Osteoblast (primary cell): Measurements from ENCODE around the gene GRK4. TPM values are rescaled to one million over a fixed set of nuclear protein-coding genes. Genes with fewer than 3 reads are reported as not detected.

Experiments used
- DNase-seq: peaks from one replicate; pipeline ENCODE4 v3.0.0; 2011; ENCODE audit warnings: low spot score, mixed read lengths; ENCODE audit not compliant: insufficient read length; ENCODE audit errors: missing footprints
- H2AFZ ChIP-seq: 2 replicates; pipeline ENCODE4 v1.6.0; 2011; ENCODE audit warnings: mild to moderate bottlenecking, low read length
- H3K27ac ChIP-seq: 2 replicates; pipeline ENCODE4 v1.5.1; 2011; ENCODE audit warnings: mild to moderate bottlenecking, low read depth, low read length, moderate library complexity
- H3K27me3 ChIP-seq: 2 replicates; pipeline ENCODE4 v1.6.0; 2012; ENCODE audit warnings: mild to moderate bottlenecking, control low read depth, inconsistent platforms, low read length, moderate library complexity; ENCODE audit not compliant: insufficient read depth
- H3K36me3 ChIP-seq: 2 replicates; pipeline ENCODE4 v1.5.1; 2011; ENCODE audit warnings: mild to moderate bottlenecking, low read length, control low read depth, moderate library complexity; ENCODE audit not compliant: insufficient read depth
- H3K4me1 ChIP-seq: 2 replicates; pipeline ENCODE4 v1.5.1; 2011; ENCODE audit warnings: mild to moderate bottlenecking, low read length, control low read depth, moderate library complexity; ENCODE audit not compliant: insufficient read depth
- H3K4me2 ChIP-seq: 2 replicates; pipeline ENCODE4 v1.6.0; 2011; ENCODE audit warnings: mild to moderate bottlenecking, low read length; ENCODE audit not compliant: insufficient read depth
- H3K4me3 ChIP-seq: fragments of 200-600 bp; sonication (generic); 3 replicates; pipeline ENCODE4 v1.5.1; 2012; ENCODE audit warnings: mild to moderate bottlenecking, low read length, inconsistent platforms; ENCODE audit not compliant: insufficient read depth
- H3K79me2 ChIP-seq: 2 replicates; pipeline ENCODE4 v1.6.0; 2012; ENCODE audit warnings: mild to moderate bottlenecking, low read length, control low read depth, inconsistent platforms; ENCODE audit not compliant: insufficient read depth
- H3K9me3 ChIP-seq: 2 replicates; pipeline ENCODE4 v1.5.1; 2011; ENCODE audit warnings: low read depth, low read length, control low read depth
- H4K20me1 ChIP-seq: 2 replicates; pipeline ENCODE4 v1.6.0; 2012; ENCODE audit warnings: mild to moderate bottlenecking, low read length, control low read depth; ENCODE audit not compliant: insufficient read depth
- CTCF ChIP-seq: IDR thresholded peaks from 2 replicates; pipeline ENCODE4 v1.5.1; 2011; ENCODE audit warnings: mild to moderate bottlenecking, low read depth, low read length, moderate library complexity; ENCODE audit errors: extremely low read depth
- total RNA-seq: library from RNA; depleted of rRNA; stranded (reverse); fragments of >200 nt; gene quantifications from 2 replicates; pipeline ENCODE4 v1.2.3, GENCODE V29; 2012

GRK4 gene
- total RNA-seq, 1 donor, result 7.6 TPM

- no peak overlapping the region for H3K4me2 ChIP-seq
- no peak overlapping the region for H2AFZ ChIP-seq
- no peaks in the 10 kb centered on the region for H3K27me3 ChIP-seq
- H3K79me2 ChIP-seq, result peaks cover 90% of the 10 kb centered on the region
- TF ChIP-seq CTCF, result no peak
- peaks cover 5% of the 10 kb centered on the region for H3K36me3 ChIP-seq
- no peaks in the 10 kb centered on the region for H3K4me1 ChIP-seq
- no peak overlapping the region for H3K27ac ChIP-seq
- no peak overlapping the region for H3K4me3 ChIP-seq
- no peaks in the 10 kb centered on the region for H3K9me3 ChIP-seq
- DNase-seq, result no peak
- H4K20me1 ChIP-seq, result peaks cover 47% of the 10 kb centered on the region
Observed at GRCh38 chr4:3082925-3083515, 119.6 kb downstream of the GRK4 start.

GRCh38 chr4:3083732-3084131 is 120.4 kb downstream of the GRK4 start:
- peaks cover 87% of the 10 kb centered on the region for H3K79me2 ChIP-seq
- H4K20me1 ChIP-seq, result peaks cover 44% of the 10 kb centered on the region
- H3K4me1 ChIP-seq, result no peaks in the 10 kb centered on the region
- no peak overlapping the region for H3K4me3 ChIP-seq
- DNase-seq, result no peak
- no peaks in the 10 kb centered on the region for H3K27me3 ChIP-seq
- H3K4me2 ChIP-seq, result no peak overlapping the region
- no peak for TF ChIP-seq CTCF
- H3K27ac ChIP-seq, result no peak overlapping the region
- H3K36me3 ChIP-seq, result peaks cover 5% of the 10 kb centered on the region
- H2AFZ ChIP-seq, result no peak overlapping the region
- no peaks in the 10 kb centered on the region for H3K9me3 ChIP-seq

DNA sequence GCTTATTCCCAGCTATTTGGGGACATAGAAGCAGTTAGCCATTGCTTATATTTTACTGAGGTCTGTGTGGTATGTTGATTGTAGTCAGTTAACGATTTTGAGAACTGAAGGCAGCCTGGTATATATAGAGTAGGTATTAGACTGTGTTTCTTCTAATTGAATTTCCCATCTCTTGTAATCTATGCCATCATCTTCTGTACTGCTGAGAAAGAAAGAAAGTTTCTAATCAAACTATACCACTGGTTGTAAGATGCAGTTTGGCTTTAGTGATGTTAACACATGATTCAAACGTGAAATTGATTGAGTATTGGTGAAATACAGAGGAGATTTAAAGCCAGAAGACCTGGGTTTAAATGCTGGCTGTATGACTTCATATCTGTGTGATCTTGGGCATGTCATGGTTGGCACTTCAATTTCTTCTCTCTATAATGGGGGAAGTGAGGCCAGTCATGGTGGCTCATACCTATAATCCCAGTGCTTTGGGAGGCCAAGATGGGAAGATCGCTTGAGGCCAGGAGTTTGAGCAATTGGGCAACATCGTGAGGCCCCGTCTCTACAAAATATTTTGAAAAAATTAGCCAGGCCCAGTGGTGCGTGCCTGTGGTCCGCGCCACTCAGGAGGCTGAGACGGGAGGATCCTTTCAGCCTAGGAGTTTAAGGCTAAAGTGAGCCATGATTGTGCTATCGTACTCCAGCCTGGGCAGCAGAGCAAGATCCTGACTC is 122.7 kb downstream of the GRK4 start:
- Histone ChIP-seq H3K36me3 (peaks cover 7% of the 10 kb centered on the region), H3K4me3 (no peak overlapping the region), H3K4me2 (no peak overlapping the region), H3K27ac (no peak overlapping the region), H3K27me3 (no peaks in the 10 kb centered on the region), H3K9me3 (no peaks in the 10 kb centered on the region), H2AFZ (no peak overlapping the region), H3K4me1 (no peaks in the 10 kb centered on the region), H4K20me1 (peaks cover 26% of the 10 kb centered on the region), H3K79me2 (peaks cover 71% of the 10 kb centered on the region)
- no peak for TF ChIP-seq CTCF
- DNase-seq, result no peak

GRCh38 chr4:3087115-3087797 is 123.9 kb downstream of the GRK4 start:
- no peaks in the 10 kb centered on the region for H3K9me3 ChIP-seq
- H3K4me1 ChIP-seq, result no peaks in the 10 kb centered on the region
- peaks cover 63% of the 10 kb centered on the region for H3K79me2 ChIP-seq
- no peak for DNase-seq
- no peak for TF ChIP-seq CTCF
- H3K27ac ChIP-seq, result no peak overlapping the region
- no peak overlapping the region for H3K4me3 ChIP-seq
- peaks cover 7% of the 10 kb centered on the region for H3K36me3 ChIP-seq
- no peak overlapping the region for H3K4me2 ChIP-seq
- H3K27me3 ChIP-seq, result no peaks in the 10 kb centered on the region
- H4K20me1 ChIP-seq, result peaks cover 24% of the 10 kb centered on the region
- H2AFZ ChIP-seq, result no peak overlapping the region
